ENCODE data around the gene GNB3.
A peak's percentile ranks its signal among the peaks of the same experiment; 100 is the strongest.
"Not testable (repeated sequence)": the region's sequence is repeated elsewhere in the genome, so short reads cannot be mapped to it uniquely, and the experiment has no call there.

GNB3 gene

DNA sequence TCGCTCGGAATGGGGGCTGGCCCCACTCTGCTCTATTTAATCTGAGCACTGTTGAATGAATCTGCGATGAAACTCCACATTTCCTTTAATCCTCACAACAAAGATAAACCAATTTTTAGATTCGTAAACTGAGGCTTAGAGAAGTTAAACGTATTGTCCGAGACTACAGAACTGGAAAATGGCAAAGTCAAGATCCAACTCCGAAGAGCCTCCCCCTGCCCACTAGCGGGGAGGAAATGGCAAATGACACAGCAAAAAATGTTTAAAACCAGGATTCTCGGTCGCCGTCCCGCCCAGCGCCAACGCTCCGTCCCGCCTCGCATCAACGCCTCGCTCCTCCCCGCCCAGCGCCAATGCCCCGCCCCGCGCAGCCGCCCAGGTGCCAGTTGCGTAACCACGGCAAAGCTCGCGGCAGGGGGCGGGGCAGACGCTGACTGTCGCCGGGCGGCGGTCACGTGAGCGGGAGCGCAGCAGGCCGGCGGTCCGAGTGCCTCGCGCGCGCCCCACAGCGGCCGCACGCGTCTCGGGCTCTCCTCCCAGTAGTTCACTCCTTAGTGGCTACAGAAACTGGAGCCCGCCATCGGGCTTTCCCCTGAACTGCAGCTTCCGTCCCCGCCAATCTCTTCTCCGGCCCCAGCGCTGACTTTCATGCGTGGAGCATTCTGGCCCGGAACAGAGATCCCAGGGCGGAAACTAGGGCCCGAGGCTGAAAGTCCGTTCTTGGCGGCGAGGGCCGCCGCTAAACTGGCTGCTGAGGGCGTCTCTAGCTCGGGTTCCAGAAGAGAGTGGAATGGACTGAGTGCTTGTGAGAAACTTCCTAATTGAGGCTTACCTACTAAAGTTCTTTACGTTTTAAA lies 50.3 kb downstream of the GNB3 start:
- TF ChIP-seq, protein P1, sequence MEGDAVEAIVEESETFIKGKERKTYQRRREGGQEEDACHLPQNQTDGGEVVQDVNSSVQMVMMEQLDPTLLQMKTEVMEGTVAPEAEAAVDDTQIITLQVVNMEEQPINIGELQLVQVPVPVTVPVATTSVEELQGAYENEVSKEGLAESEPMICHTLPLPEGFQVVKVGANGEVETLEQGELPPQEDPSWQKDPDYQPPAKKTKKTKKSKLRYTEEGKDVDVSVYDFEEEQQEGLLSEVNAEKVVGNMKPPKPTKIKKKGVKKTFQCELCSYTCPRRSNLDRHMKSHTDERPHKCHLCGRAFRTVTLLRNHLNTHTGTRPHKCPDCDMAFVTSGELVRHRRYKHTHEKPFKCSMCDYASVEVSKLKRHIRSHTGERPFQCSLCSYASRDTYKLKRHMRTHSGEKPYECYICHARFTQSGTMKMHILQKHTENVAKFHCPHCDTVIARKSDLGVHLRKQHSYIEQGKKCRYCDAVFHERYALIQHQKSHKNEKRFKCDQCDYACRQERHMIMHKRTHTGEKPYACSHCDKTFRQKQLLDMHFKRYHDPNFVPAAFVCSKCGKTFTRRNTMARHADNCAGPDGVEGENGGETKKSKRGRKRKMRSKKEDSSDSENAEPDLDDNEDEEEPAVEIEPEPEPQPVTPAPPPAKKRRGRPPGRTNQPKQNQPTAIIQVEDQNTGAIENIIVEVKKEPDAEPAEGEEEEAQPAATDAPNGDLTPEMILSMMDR (IDR thresholded peaks at IDR 0.05; ENCODE audit: low read depth, low read length): peak; percentile 49
- DNase-seq (ENCODE audit: low read depth in 2 of 2): peak; percentile 97 to 98
- peak overlapping the region; percentile 40 to 49 for H3K4me3 ChIP-seq (replicated peaks in 1 of 2; ENCODE audit: low read depth in 2 of 2, low read length in 2 of 2)

DNA sequence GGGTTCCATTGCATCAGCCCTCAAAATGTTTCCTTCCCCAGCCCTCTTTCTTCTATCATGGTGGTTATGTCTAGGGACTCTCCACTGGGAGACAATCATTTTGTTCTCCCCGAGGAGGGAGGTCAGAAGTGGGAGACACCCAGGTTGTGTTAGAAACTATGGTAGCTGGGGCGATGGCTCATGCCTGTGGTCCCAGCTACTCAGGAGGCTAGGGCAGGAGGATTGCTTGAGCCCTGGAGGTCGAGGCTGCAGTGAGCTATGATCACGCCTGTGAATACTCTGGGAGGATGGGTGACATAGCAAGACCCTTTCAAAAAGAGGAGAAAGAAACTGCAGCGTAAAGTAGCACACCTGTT lies 50.9 kb downstream of the GNB3 start:
- H3K4me3 ChIP-seq (replicated peaks in 1 of 2; ENCODE audit: low read depth in 2 of 2, low read length in 2 of 2): peak overlapping the region; percentile 40 to 49
- TF ChIP-seq, protein P1 (IDR thresholded peaks at IDR 0.05; ENCODE audit: low read depth, low read length): no peak
- no peak for DNase-seq (ENCODE audit: low read depth in 2 of 2)

DNA sequence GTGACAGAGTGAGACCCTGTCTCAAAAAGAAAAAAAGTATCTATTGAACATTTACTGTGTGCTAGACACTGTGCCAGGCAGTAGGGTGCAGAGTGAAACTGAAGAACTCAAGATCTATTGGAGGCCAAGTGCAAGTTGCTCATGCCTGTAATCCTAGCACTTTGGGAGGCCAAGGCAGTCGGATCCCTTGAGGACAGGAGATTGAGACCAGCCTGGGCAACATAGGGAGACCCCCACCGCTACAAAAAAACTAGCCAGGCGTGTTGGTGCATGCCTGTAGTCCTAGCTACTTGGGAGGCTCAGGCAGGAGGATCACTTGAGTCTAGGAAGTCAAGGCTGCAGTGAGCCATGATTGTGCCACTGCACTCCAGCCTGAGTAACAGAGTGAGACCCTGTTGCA lies 52.0 kb downstream of the GNB3 start:
- not testable (repeated sequence) for DNase-seq (ENCODE audit: low read depth in 2 of 2); H3K4me3 ChIP-seq (replicated peaks in 1 of 2; ENCODE audit: low read depth in 2 of 2, low read length in 2 of 2)

DNA sequence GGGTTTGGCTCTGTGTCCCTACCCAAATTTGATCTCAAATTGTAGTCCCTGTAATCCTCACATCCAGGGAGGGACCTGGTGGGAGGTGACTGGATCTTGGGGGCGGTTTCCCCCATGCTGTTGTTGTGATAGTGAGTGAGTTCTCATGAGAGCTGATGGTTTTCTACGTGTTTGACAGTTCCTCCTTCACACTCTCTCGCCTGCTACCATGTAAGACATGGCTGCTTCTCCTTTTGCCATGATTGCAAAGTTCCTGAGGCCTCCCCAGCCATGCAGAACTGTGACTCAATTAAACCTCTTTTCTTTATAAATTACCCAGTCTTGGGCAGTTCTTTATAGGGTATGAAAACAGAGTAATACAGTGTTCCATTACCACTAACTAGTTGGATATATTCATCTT lies 53.6 kb downstream of the GNB3 start:
- H3K4me3 ChIP-seq (replicated peaks in 1 of 2; ENCODE audit: low read depth in 2 of 2, low read length in 2 of 2): no peak overlapping the region
- TF ChIP-seq, protein P1 (IDR thresholded peaks at IDR 0.05; ENCODE audit: low read depth, low read length): no peak
- DNase-seq (ENCODE audit: low read depth in 2 of 2): no peak

Measured in cardiac fibroblast (primary cell).